GM23338 (cell line): ENCODE data around the gene IL15RA. TPM values are rescaled to one million over a fixed set of nuclear protein-coding genes. Genes with fewer than 3 reads are reported as not detected.

Experiments used
- ATAC-seq: fragments of 200-7000 bp; cut with Tn5 transposase; 3 replicates; pipeline ENCODE4 v1.9.1; 2020
- DNase-seq: peaks from one replicate; pipeline ENCODE4 v3.0.0-alpha.2; 2015; ENCODE audit warnings: low spot score
- H2AFZ ChIP-seq: fragments of 200-600 bp; sonication (generic); 2 replicates; pipeline ENCODE4 v1.8.0; 2016; ENCODE audit warnings: antibody characterized with exemption, mild to moderate bottlenecking, moderate library complexity
- H3F3A ChIP-seq: fragments of 200-600 bp; sonication (generic); replicated peaks from 2 replicates; pipeline ENCODE4 v1.8.0; 2017; ENCODE audit warnings: antibody characterized with exemption, mixed run types, low read depth
- H3K27ac ChIP-seq: fragments of 200-600 bp; sonication (generic); 2 replicates; pipeline ENCODE4 v1.6.1; 2016; ENCODE audit warnings: low read depth
- H3K27me3 ChIP-seq: fragments of 200-600 bp; sonication (generic); 2 replicates; pipeline ENCODE4 v1.8.0; 2016; ENCODE audit warnings: mild to moderate bottlenecking, mixed run types, moderate library complexity; ENCODE audit not compliant: insufficient read depth
- H3K36me3 ChIP-seq: fragments of 200-600 bp; sonication (generic); 2 replicates; pipeline ENCODE4 v1.8.0; 2016; ENCODE audit warnings: mild to moderate bottlenecking; ENCODE audit not compliant: insufficient read depth
- H3K4me1 ChIP-seq: fragments of 200-600 bp; sonication (generic); 2 replicates; pipeline ENCODE4 v1.8.0; 2016; ENCODE audit warnings: mild to moderate bottlenecking, moderate library complexity; ENCODE audit not compliant: insufficient read depth
- H3K4me2 ChIP-seq: fragments of 200-600 bp; sonication (generic); 2 replicates; pipeline ENCODE4 v1.7.1; 2017; ENCODE audit warnings: mixed run types
- H3K4me3 ChIP-seq: fragments of 200-600 bp; sonication (generic); 2 replicates; pipeline ENCODE4 v1.6.1; 2016; ENCODE audit warnings: mixed run types
- H3K79me2 ChIP-seq: fragments of 200-600 bp; sonication (generic); replicated peaks from 2 replicates; pipeline ENCODE4 v1.8.0; 2017; ENCODE audit warnings: mild to moderate bottlenecking; ENCODE audit not compliant: insufficient read depth
- H3K9me2 ChIP-seq: fragments of 200-600 bp; sonication (generic); 2 replicates; pipeline ENCODE4 v1.8.0; 2017; ENCODE audit not compliant: insufficient read depth
- H4K20me1 ChIP-seq: fragments of 200-600 bp; sonication (generic); replicated peaks from 2 replicates; pipeline ENCODE4 v1.8.0; 2017; ENCODE audit warnings: mild to moderate bottlenecking; ENCODE audit not compliant: insufficient read depth
- H3K27ac Mint-ChIP-seq: 2 replicates; pipeline ENCODE4 v1.8.0; 2020; ENCODE audit warnings: inconsistent platforms, mild to moderate bottlenecking, moderate library complexity, mixed read lengths
- H3K27me3 Mint-ChIP-seq: 3 replicates; pipeline ENCODE4 v1.8.0; 2022; ENCODE audit warnings: low read depth, mild to moderate bottlenecking, moderate library complexity, mixed read lengths, inconsistent platforms; ENCODE audit not compliant: insufficient read depth, poor library complexity
- H3K36me3 Mint-ChIP-seq: 3 replicates; pipeline ENCODE4 v1.8.0; 2021; ENCODE audit warnings: low read depth, mild to moderate bottlenecking, inconsistent platforms, moderate library complexity, mixed read lengths
- H3K4me1 Mint-ChIP-seq: 3 replicates; pipeline ENCODE4 v1.8.0; 2020; ENCODE audit warnings: mild to moderate bottlenecking, inconsistent platforms, mixed read lengths
- H3K4me3 Mint-ChIP-seq: 3 replicates; pipeline ENCODE4 v1.8.0; 2021; ENCODE audit warnings: moderate library complexity, mild to moderate bottlenecking, inconsistent platforms, mixed read lengths
- H3K9me3 Mint-ChIP-seq: 3 replicates; pipeline ENCODE4 v1.8.0; 2020; ENCODE audit warnings: moderate library complexity, mild to moderate bottlenecking, inconsistent platforms, mixed read lengths
- EZH2 ChIP-seq: fragments of 200-600 bp; sonication (generic); IDR thresholded peaks from one replicate; pipeline ENCODE4 v1.8.0; 2017; ENCODE audit warnings: antibody characterized with exemption, mild to moderate bottlenecking, low read depth; ENCODE audit not compliant: unreplicated experiment
- EZH2phosphoT487 ChIP-seq: fragments of 200-600 bp; sonication (generic); IDR thresholded peaks from one replicate; pipeline ENCODE4 v1.8.1; 2018; ENCODE audit warnings: antibody characterized with exemption; ENCODE audit not compliant: unreplicated experiment
- JUNB ChIP-seq: IDR thresholded peaks from one replicate; pipeline ENCODE4 v1.6.1; 2016; ENCODE audit warnings: antibody characterized with exemption; ENCODE audit not compliant: unreplicated experiment
- POLR2AphosphoS5 ChIP-seq: IDR thresholded peaks from 2 replicates; pipeline ENCODE4 v1.6.1; 2016; ENCODE audit warnings: antibody characterized with exemption, low read depth
- STAT1 ChIP-seq: IDR thresholded peaks from one replicate; pipeline ENCODE4 v1.6.1; 2016; ENCODE audit warnings: antibody characterized with exemption; ENCODE audit not compliant: unreplicated experiment
- ZNF114 ChIP-seq: fragments of 250-450 bp; sonication (Bioruptor Pico); IDR thresholded peaks from 2 replicates; pipeline ENCODE4 v1.5.0; 2020; ENCODE audit warnings: mild to moderate bottlenecking, moderate library complexity
- ZNF331 ChIP-seq: fragments of 250-450 bp; sonication (Bioruptor Pico); IDR thresholded peaks from 2 replicates; pipeline ENCODE4 v1.5.0; 2020; ENCODE audit warnings: low read depth, mild to moderate bottlenecking, moderate library complexity
- polyA plus RNA-seq: library from polyadenylated mRNA; unstranded; fragments of >200 nt; fragmentation: Nextera tagmentation; extraction: Ambion mirVana; gene quantifications from 2 replicates; pipeline ENCODE4 v1.2.1, GENCODE V29; 2016
- total RNA-seq: library from RNA; depleted of rRNA; stranded (reverse); fragments of >200 nt; shearing (Covaris generic); gene quantifications from 2 replicates; pipeline ENCODE4 v1.2.3, GENCODE V29; 2014
- TF ChIP-seq, protein P1 (sequence below), 2 experiments: fragments of 200-600 bp in 1 of 2; sonication (generic) in 1 of 2; conservative IDR thresholded peaks; 2 replicates each; pipeline versions ENCODE4 v1.5.1 to v1.6.1; 2016 to 2017; ENCODE audit warnings: antibody characterized with exemption in 2 of 2, low read depth in 2 of 2, mild to moderate bottlenecking in 2 of 2, moderate library complexity in 1 of 2
- TF ChIP-seq, protein P2 (sequence below): IDR thresholded peaks from 2 replicates; pipeline ENCODE4 v1.6.1; 2016; ENCODE audit warnings: antibody characterized with exemption
- TF ChIP-seq, protein P3 (sequence below): fragments of 250-450 bp; sonication (Bioruptor Pico); IDR thresholded peaks from 2 replicates; pipeline ENCODE4 v1.5.0; 2020; ENCODE audit warnings: mild to moderate bottlenecking, moderate library complexity

IL15RA gene
- total and polyA plus RNA-seq, 2 experiments from 2014 or later: 1.6 to 2.2 TPM

GRCh38 chr10:5953676-5954075 lies 23.7 kb downstream of the IL15RA start:
- Mint-ChIP-seq H3K36me3 (no peaks in the 10 kb centered on the region), H3K4me3 (no peak overlapping the region), H3K27ac (no peak overlapping the region), H3K27me3 (peaks cover 4% of the 10 kb centered on the region), H3K4me1 (peaks cover 16% of the 10 kb centered on the region), H3K9me3 (no peaks in the 10 kb centered on the region)
- Histone ChIP-seq H3K27ac (no peak overlapping the region), H3K27me3 (no peaks in the 10 kb centered on the region), H3K4me2 (no peak overlapping the region), H4K20me1 (no peaks in the 10 kb centered on the region), H3K4me1 (no peaks in the 10 kb centered on the region; the same call in 1 of the 2 replicates), H2AFZ (no peak overlapping the region), H3F3A (no peaks in the 10 kb centered on the region), H3K36me3 (no peaks in the 10 kb centered on the region), H3K9me2 (no peaks in the 10 kb centered on the region), H3K4me3 (no peak overlapping the region), H3K79me2 (no peaks in the 10 kb centered on the region)
- DNase-seq: no peak
- TF ChIP-seq ZNF331: no peak
- TF ChIP-seq, protein P1, sequence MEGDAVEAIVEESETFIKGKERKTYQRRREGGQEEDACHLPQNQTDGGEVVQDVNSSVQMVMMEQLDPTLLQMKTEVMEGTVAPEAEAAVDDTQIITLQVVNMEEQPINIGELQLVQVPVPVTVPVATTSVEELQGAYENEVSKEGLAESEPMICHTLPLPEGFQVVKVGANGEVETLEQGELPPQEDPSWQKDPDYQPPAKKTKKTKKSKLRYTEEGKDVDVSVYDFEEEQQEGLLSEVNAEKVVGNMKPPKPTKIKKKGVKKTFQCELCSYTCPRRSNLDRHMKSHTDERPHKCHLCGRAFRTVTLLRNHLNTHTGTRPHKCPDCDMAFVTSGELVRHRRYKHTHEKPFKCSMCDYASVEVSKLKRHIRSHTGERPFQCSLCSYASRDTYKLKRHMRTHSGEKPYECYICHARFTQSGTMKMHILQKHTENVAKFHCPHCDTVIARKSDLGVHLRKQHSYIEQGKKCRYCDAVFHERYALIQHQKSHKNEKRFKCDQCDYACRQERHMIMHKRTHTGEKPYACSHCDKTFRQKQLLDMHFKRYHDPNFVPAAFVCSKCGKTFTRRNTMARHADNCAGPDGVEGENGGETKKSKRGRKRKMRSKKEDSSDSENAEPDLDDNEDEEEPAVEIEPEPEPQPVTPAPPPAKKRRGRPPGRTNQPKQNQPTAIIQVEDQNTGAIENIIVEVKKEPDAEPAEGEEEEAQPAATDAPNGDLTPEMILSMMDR (conservative IDR thresholded peaks at IDR 0.05; ENCODE audit: low read depth in 2 of 2): no peak
- no peak for TF ChIP-seq POLR2AphosphoS5
- TF ChIP-seq EZH2: no peak
- no peak for TF ChIP-seq ZNF114 (CRISPR knock-in tag)
- TF ChIP-seq, protein P2, sequence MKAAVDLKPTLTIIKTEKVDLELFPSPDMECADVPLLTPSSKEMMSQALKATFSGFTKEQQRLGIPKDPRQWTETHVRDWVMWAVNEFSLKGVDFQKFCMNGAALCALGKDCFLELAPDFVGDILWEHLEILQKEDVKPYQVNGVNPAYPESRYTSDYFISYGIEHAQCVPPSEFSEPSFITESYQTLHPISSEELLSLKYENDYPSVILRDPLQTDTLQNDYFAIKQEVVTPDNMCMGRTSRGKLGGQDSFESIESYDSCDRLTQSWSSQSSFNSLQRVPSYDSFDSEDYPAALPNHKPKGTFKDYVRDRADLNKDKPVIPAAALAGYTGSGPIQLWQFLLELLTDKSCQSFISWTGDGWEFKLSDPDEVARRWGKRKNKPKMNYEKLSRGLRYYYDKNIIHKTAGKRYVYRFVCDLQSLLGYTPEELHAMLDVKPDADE: no peak
- no peak for TF ChIP-seq JUNB
- TF ChIP-seq STAT1: no peak
- ATAC-seq: no peak

DNA sequence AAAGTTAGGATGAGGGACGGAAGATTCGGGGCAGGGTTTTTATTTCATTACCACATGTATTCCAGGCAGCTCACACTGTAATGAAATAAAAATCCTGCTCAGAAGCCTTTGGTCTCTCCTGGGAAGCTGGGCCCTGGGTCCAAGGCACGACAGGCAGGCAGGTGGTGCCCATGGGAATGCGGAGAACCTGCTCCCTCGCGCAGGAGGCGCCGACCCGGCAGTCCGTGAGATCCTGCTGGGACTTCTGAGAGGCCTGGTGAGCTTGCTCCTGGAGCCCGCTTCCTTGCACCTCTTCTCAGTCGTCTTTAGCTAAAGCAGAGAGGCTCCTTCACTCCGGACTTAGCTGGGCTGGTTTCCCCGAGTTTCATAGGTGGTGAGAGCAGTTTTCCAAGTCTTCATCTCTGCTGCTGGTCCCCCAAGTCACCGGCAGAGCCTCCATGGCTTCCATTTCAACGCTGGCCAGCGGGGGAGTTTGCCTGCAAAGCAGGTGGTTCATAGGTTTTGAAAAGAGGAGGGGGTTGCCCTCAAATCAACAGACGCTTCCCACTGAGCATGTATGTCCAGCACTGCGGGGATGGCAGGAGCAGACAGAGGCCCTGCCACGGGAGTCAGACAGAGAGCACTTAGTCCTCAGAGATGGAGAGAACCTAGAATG lies 24.5 kb downstream of the IL15RA start:
- Histone ChIP-seq H3K4me1 (no peaks in the 10 kb centered on the region; the same call in 1 of the 2 replicates), H3K9me2 (no peaks in the 10 kb centered on the region), H2AFZ (peak overlapping the region; percentile 69; the same call in 1 of the 2 replicates), H3K36me3 (no peaks in the 10 kb centered on the region), H3K27ac (no peak overlapping the region), H3K4me2 (no peak overlapping the region), H4K20me1 (no peaks in the 10 kb centered on the region), H3K79me2 (no peaks in the 10 kb centered on the region), H3K4me3 (no peak overlapping the region), H3F3A (no peaks in the 10 kb centered on the region), H3K27me3 (no peaks in the 10 kb centered on the region)
- peak; percentile 15 for ATAC-seq
- Mint-ChIP-seq H3K27ac (no peak overlapping the region), H3K4me1 (peaks cover 14% of the 10 kb centered on the region), H3K4me3 (no peak overlapping the region), H3K36me3 (no peaks in the 10 kb centered on the region; the same call in 2 of the 3 replicates), H3K27me3 (peaks cover 4% of the 10 kb centered on the region), H3K9me3 (no peaks in the 10 kb centered on the region)
- peak; percentile 40 for DNase-seq
- TF ChIP-seq, protein P3, sequence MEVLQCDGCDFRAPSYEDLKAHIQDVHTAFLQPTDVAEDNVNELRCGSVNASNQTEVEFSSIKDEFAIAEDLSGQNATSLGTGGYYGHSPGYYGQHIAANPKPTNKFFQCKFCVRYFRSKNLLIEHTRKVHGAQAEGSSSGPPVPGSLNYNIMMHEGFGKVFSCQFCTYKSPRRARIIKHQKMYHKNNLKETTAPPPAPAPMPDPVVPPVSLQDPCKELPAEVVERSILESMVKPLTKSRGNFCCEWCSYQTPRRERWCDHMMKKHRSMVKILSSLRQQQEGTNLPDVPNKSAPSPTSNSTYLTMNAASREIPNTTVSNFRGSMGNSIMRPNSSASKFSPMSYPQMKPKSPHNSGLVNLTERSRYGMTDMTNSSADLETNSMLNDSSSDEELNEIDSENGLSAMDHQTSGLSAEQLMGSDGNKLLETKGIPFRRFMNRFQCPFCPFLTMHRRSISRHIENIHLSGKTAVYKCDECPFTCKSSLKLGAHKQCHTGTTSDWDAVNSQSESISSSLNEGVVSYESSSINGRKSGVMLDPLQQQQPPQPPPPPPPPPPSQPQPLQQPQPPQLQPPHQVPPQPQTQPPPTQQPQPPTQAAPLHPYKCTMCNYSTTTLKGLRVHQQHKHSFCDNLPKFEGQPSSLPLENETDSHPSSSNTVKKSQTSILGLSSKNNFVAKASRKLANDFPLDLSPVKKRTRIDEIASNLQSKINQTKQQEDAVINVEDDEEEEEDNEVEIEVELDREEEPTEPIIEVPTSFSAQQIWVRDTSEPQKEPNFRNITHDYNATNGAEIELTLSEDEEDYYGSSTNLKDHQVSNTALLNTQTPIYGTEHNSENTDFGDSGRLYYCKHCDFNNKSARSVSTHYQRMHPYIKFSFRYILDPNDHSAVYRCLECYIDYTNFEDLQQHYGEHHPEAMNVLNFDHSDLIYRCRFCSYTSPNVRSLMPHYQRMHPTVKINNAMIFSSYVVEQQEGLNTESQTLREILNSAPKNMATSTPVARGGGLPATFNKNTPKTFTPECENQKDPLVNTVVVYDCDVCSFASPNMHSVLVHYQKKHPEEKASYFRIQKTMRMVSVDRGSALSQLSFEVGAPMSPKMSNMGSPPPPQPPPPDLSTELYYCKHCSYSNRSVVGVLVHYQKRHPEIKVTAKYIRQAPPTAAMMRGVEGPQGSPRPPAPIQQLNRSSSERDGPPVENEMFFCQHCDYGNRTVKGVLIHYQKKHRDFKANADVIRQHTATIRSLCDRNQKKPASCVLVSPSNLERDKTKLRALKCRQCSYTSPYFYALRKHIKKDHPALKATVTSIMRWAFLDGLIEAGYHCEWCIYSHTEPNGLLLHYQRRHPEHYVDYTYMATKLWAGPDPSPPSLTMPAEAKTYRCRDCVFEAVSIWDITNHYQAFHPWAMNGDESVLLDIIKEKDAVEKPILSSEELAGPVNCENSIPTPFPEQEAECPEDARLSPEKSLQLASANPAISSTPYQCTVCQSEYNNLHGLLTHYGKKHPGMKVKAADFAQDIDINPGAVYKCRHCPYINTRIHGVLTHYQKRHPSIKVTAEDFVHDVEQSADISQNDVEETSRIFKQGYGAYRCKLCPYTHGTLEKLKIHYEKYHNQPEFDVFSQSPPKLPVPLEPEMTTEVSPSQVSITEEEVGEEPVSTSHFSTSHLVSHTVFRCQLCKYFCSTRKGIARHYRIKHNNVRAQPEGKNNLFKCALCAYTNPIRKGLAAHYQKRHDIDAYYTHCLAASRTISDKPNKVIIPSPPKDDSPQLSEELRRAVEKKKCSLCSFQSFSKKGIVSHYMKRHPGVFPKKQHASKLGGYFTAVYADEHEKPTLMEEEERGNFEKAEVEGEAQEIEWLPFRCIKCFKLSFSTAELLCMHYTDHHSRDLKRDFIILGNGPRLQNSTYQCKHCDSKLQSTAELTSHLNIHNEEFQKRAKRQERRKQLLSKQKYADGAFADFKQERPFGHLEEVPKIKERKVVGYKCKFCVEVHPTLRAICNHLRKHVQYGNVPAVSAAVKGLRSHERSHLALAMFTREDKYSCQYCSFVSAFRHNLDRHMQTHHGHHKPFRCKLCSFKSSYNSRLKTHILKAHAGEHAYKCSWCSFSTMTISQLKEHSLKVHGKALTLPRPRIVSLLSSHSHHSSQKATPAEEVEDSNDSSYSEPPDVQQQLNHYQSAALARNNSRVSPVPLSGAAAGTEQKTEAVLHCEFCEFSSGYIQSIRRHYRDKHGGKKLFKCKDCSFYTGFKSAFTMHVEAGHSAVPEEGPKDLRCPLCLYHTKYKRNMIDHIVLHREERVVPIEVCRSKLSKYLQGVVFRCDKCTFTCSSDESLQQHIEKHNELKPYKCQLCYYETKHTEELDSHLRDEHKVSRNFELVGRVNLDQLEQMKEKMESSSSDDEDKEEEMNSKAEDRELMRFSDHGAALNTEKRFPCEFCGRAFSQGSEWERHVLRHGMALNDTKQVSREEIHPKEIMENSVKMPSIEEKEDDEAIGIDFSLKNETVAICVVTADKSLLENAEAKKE (CRISPR knock-in tag): no peak
- no peak for TF ChIP-seq EZH2phosphoT487
- no peak for TF ChIP-seq ZNF114 (CRISPR knock-in tag)
